NB4 (cell line): ENCODE measurements around the gene STAT6.

Source experiments
- DNase-seq: peaks from one replicate; pipeline ENCODE4 v3.0.0; 2010; ENCODE audit warnings: low read depth
- H3K4me3 ChIP-seq: one replicate; pipeline ENCODE4 v1.5.1; 2011; ENCODE audit warnings: mild to moderate bottlenecking, low read depth, low read length, moderate library complexity
- MYC ChIP-seq: IDR thresholded peaks from 2 replicates; pipeline ENCODE4 v1.6.1; 2011; ENCODE audit warnings: low read depth, low read length
- POLR2A ChIP-seq: IDR thresholded peaks from 2 replicates; pipeline ENCODE4 v1.6.1; 2011; ENCODE audit warnings: mild to moderate bottlenecking; ENCODE audit not compliant: insufficient read length; ENCODE audit errors: extremely low read depth
- TF ChIP-seq, protein P1 (sequence below): IDR thresholded peaks from one replicate; pipeline ENCODE4 v1.5.1; 2012; ENCODE audit warnings: low read depth, low read length
- TF ChIP-seq, protein P2 (sequence below): IDR thresholded peaks from 2 replicates; pipeline ENCODE4 v1.6.1; 2011; ENCODE audit warnings: low read depth, low read length

Gene STAT6

DNA sequence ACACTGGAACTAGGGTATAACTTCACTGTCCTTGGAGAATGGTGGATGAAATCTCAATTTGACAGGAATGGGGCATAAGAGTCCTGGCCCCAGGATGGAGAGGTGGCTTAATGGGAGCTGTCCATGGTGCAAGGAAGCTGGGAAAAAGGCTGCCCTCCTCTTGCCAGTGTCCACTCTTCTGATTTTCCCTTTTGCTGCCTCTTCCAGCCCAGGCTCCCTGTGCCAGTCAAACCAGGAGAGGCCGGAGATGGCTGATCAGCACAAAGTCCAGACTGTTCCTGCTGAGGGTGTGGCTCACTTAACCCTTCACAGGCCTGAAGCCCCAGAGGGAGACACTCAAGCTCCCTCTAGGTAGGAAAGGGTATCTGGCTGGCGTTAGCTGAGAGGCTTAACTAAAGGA is 61.3 kb downstream of the STAT6 start, which contains the start of gene MYO1A:
TSS of gene MYO1A (minus strand) at position 240 of the 400 bp plus-strand sequence. CDS start 1,806 bp downstream, outside the sequence.
- TF ChIP-seq, protein P1, sequence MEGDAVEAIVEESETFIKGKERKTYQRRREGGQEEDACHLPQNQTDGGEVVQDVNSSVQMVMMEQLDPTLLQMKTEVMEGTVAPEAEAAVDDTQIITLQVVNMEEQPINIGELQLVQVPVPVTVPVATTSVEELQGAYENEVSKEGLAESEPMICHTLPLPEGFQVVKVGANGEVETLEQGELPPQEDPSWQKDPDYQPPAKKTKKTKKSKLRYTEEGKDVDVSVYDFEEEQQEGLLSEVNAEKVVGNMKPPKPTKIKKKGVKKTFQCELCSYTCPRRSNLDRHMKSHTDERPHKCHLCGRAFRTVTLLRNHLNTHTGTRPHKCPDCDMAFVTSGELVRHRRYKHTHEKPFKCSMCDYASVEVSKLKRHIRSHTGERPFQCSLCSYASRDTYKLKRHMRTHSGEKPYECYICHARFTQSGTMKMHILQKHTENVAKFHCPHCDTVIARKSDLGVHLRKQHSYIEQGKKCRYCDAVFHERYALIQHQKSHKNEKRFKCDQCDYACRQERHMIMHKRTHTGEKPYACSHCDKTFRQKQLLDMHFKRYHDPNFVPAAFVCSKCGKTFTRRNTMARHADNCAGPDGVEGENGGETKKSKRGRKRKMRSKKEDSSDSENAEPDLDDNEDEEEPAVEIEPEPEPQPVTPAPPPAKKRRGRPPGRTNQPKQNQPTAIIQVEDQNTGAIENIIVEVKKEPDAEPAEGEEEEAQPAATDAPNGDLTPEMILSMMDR = no peak
- no peak for TF ChIP-seq MYC
- TF ChIP-seq, protein P2, sequence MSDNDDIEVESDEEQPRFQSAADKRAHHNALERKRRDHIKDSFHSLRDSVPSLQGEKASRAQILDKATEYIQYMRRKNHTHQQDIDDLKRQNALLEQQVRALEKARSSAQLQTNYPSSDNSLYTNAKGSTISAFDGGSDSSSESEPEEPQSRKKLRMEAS = no peak
- TF ChIP-seq POLR2A = no peak
- no peak within 1 kb of the TSS for H3K4me3 ChIP-seq
- DNase-seq = peak; percentile 32

DNA sequence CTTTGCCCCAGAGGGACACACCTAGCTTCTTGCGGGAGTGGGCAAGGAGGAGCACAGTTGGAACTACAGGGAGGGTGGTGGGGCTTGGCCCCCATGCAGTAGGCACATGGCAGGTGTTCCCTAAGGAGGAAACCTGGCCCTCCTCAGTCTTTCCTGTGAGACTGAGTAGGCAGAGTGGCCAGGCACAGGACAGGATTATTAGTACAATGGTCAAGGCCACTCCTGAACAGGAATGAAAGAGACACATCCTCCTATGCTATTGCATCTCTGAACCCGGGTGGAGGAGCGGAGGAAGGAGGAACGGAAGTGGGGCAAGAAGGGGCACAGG is 62.1 kb downstream of the STAT6 start:
- no peak overlapping the region for H3K4me3 ChIP-seq
- DNase-seq = no peak
- TF ChIP-seq POLR2A = no peak
- TF ChIP-seq, protein P2 = no peak
- TF ChIP-seq MYC = no peak
- TF ChIP-seq, protein P1 = no peak

DNA sequence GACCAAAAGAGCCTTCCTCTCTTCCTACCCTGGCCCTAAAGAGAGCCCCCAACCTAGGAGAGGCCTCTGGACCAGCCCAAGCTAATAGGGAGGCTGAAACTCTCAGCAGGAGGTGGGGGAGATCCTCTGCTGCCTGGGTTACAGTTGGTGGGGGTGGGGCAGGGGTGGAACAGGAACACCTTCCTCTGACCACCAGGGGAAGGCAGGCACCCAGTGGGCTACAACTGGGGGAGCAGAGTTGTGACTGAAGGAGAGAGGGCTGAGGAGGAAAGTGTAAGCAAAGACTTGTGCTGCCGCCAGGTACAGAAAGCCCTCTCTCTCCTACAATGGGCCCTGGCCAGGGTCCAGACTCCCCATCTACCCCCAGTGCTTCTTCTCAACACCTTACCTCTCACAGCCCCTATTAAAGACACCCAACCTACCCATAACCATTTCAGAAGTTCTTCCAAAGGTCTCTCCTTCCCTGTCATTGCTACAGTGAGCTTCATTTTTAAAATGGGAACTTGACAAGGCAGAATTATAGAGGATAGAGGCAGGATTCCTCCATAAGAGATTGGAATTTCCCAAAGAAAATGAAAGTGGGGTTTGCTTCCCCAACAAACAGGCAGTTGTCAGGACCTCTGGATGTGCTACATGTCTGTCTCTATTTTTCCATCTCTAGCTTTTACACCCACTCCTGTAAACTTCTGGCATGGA is 62.6 kb downstream of the STAT6 start:
- peak; percentile 88 for DNase-seq
- H3K4me3 ChIP-seq = peak overlapping the region; percentile 35
- TF ChIP-seq, protein P2 = no peak
- TF ChIP-seq, protein P1 = no peak
- TF ChIP-seq POLR2A (no peak), MYC (no peak)

DNA sequence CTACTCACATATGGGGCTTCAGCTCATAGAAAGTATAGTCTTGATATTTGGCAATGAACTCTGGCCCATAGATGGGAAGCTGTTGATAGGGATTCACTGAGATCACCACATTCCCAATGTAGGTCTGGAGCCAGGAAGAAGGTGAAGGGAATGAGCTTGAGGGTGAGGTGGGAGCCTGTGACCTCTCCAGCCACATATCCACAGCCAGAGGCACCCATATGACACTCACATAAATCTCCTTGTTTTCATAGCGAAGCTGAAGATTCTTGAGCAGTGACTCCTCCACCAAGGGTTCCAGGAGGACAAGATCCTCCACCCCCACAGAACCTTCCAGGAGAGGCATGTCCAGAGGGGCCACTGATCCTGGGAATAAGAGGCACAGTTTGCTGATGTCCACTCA is 63.2 kb downstream of the STAT6 start:
- peak overlapping the region; percentile 35 for H3K4me3 ChIP-seq
- TF ChIP-seq POLR2A (no peak), MYC (no peak)
- TF ChIP-seq, protein P2 = no peak
- TF ChIP-seq, protein P1 = no peak
- DNase-seq = no peak

DNA sequence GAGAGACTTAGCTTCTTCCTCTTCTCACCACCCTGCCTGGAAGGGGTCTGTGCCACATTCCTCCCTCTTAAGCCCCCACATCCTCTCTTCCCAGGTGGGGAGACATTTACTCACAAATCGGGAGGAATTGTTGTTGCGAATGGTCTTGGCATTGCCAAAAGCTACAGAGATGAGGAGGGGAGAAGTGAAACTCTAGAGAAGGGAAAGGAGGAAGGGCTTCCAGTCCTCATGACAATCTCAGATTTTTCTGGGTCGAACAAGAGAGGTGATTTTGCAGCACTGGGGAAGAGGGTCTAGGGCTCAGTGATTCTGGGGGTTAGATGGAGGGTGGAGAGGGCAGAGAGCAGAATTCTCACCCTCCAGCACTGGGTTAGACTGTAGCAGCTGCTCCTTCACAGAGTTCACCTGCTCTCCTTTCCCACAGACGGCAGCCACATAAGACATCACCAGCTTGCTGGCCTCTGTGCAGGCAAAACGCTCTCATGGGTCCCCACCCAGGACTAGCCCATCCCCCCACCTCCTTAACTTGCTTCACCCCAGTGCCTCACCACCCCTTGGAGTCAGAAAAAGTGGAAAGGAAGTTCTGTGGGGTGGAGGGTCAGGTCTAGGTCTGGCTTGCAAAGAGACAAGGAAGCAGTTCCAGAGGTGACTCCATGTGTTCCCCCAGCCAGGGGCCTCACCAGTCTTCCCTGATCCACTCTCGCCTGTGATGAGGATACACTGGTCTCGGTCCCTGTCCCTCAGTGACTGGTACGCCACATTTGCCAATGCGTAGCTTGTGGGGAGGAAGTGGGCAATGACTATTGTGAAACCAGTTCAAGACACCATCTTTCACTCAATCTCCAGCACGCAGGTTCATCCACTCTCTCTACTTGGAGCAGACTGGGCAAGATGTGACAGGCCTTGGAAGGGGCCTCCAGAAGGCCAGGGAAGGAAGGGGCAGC is 63.9 kb downstream of the STAT6 start:
- no peak for TF ChIP-seq MYC
- TF ChIP-seq, protein P2 = 0 out of 2 replicates have a peak, but pooled peaks have one; percentile 28
- TF ChIP-seq, protein P1 = no peak
- DNase-seq = peak; percentile 94
- H3K4me3 ChIP-seq = peak overlapping the region; percentile 35
